Ishikawa (cell line): ENCODE measurements around the gene N4BP3.

Experiments used
- CEBPB ChIP-seq: IDR thresholded peaks from 2 replicates; pipeline ENCODE4 v1.6.1; 2012
- CREB1 ChIP-seq: IDR thresholded peaks from 2 replicates; pipeline ENCODE4 v1.6.1; 2012; ENCODE audit warnings: low read depth
- EGR1 ChIP-seq: IDR thresholded peaks from 2 replicates; pipeline ENCODE4 v1.6.1; 2012
- EP300 ChIP-seq: IDR thresholded peaks from 2 replicates; pipeline ENCODE4 v1.6.1; 2012; ENCODE audit warnings: borderline replicate concordance
- FOXM1 ChIP-seq: IDR thresholded peaks from 2 replicates; pipeline ENCODE4 v1.6.1; 2012; ENCODE audit warnings: low read depth, borderline replicate concordance
- NFIC ChIP-seq: IDR thresholded peaks from 2 replicates; pipeline ENCODE4 v1.6.1; 2012
- RAD21 ChIP-seq: IDR thresholded peaks from 2 replicates; pipeline ENCODE4 v1.6.1; 2012; ENCODE audit warnings: low read depth
- TAF1 ChIP-seq: IDR thresholded peaks from 2 replicates; pipeline ENCODE4 v1.6.1; 2012; ENCODE audit warnings: low read depth, mild to moderate bottlenecking
- TCF12 ChIP-seq: IDR thresholded peaks from 2 replicates; pipeline ENCODE4 v1.6.1; 2012; ENCODE audit warnings: low read depth
- TEAD4 ChIP-seq: IDR thresholded peaks from 2 replicates; pipeline ENCODE4 v1.6.1; 2012
- YY1 ChIP-seq: IDR thresholded peaks from 2 replicates; pipeline ENCODE4 v1.6.1; 2012; ENCODE audit warnings: low read depth
- ZBTB7A ChIP-seq: IDR thresholded peaks from 2 replicates; pipeline ENCODE4 v1.6.1; 2012; ENCODE audit warnings: low read depth
- TF ChIP-seq, protein P1 (sequence below): IDR thresholded peaks from 2 replicates; pipeline ENCODE4 v1.6.1; 2012; ENCODE audit warnings: low read depth, mild to moderate bottlenecking
- TF ChIP-seq, protein P2 (sequence below): IDR thresholded peaks from 2 replicates; pipeline ENCODE4 v1.6.1; 2012
- TF ChIP-seq, protein P3 (sequence below): IDR thresholded peaks from 2 replicates; pipeline ENCODE4 v1.6.1; 2012

N4BP3 gene

DNA sequence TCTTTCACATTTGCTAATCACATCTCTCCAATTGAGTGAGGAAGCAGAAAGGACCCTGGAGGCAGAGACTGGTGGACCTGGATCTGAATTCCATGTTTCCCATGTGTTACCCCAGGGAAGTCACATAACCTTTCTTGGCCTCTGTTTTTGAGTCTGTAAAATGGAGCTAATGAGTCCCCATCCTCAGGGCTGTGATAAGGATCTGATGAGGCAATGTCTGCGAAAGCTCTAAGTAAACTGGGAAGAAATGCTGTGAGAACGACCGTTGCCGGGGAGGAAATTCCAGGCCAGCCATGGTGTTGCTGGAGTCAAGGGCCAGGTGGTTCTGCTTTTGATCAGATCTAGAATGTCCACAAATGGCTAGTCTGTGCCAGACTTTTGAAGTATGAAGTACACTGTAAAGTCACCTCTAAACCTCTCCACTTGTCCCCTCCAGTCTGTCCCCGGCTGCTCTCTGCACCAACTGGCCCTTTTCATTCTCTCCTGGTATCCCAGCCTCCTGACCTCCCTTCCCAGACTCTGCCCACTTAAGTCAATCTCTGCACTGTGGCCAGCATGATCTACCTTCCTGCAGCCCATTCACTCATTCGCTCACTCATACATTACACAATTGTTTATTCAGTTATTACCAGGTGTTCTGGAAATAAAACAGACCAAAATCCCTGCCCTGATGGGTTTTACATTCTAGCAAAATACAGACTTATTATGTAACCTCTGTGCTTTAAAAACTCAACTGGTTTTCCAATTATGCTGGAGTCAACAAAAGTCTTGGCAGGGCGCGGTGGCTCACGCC is 32.5 kb upstream of the N4BP3 start:
- no peak for TF ChIP-seq NFIC

DNA sequence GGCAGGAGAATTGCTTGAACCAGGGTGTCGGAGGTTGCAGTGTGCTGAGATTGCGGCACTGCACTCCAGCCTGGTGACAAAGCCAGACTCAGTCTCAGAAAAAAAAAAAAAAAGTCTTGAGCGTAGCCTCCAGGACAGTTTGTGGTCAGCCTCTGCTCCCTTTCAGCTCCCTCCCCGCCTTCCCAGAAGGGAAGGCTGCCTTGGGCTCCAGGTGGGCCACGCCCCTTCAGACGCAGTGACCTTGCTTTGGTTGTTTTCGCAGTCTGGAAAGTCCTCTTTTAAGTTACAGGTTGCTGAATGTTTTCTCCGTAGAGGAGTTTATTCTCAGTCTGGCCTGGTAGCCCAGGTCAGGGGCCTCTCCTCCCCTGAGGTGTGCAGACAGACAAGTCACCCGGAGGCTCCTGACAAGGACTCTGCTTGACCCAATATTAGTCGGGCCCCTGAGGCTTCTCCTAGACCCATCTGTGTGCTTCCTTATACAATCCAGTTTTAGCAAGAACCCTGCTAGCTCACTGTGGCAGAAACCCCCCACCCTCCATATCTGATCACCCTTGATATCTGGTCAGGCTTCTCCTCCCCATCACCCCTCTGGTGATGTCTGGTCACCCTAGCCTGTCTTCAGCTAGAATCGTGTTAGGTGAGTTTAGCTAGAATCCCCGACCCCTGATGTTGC is 31.6 kb upstream of the N4BP3 start:
- TF ChIP-seq TEAD4 (no peak), FOXM1 (no peak), YY1 (no peak), ZBTB7A (no peak), RAD21 (no peak), EP300 (no peak)
- TF ChIP-seq, protein P1, sequence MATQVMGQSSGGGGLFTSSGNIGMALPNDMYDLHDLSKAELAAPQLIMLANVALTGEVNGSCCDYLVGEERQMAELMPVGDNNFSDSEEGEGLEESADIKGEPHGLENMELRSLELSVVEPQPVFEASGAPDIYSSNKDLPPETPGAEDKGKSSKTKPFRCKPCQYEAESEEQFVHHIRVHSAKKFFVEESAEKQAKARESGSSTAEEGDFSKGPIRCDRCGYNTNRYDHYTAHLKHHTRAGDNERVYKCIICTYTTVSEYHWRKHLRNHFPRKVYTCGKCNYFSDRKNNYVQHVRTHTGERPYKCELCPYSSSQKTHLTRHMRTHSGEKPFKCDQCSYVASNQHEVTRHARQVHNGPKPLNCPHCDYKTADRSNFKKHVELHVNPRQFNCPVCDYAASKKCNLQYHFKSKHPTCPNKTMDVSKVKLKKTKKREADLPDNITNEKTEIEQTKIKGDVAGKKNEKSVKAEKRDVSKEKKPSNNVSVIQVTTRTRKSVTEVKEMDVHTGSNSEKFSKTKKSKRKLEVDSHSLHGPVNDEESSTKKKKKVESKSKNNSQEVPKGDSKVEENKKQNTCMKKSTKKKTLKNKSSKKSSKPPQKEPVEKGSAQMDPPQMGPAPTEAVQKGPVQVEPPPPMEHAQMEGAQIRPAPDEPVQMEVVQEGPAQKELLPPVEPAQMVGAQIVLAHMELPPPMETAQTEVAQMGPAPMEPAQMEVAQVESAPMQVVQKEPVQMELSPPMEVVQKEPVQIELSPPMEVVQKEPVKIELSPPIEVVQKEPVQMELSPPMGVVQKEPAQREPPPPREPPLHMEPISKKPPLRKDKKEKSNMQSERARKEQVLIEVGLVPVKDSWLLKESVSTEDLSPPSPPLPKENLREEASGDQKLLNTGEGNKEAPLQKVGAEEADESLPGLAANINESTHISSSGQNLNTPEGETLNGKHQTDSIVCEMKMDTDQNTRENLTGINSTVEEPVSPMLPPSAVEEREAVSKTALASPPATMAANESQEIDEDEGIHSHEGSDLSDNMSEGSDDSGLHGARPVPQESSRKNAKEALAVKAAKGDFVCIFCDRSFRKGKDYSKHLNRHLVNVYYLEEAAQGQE, result no peak
- TF ChIP-seq, protein P2, sequence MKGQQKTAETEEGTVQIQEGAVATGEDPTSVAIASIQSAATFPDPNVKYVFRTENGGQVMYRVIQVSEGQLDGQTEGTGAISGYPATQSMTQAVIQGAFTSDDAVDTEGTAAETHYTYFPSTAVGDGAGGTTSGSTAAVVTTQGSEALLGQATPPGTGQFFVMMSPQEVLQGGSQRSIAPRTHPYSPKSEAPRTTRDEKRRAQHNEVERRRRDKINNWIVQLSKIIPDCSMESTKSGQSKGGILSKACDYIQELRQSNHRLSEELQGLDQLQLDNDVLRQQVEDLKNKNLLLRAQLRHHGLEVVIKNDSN, result no peak

DNA sequence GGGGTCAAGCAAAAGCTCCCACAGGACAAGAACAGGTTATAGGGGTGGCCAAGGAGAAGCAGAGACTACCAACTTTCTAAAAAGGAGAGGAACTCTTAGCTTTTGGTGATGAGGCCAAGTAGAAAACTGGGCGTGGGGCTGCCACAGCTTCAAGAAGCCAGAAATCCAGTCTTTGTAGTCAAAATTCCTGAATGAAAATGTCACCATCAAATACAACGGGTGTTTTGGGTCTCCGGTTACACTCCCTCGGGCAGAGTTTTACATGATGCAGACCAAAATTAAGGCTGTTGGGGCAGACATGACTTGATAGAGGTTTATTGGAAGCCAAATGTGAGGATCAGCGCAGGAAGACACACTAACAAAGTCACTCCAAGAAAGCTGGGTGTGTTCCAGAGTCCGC is 29.4 kb upstream of the N4BP3 start:
- TF ChIP-seq EGR1 (no peak), ZBTB7A (no peak), NFIC (no peak), EP300 (no peak), CEBPB (no peak), TCF12 (no peak), TEAD4 (no peak), TAF1 (no peak)
- TF ChIP-seq, protein P1, result no peak

DNA sequence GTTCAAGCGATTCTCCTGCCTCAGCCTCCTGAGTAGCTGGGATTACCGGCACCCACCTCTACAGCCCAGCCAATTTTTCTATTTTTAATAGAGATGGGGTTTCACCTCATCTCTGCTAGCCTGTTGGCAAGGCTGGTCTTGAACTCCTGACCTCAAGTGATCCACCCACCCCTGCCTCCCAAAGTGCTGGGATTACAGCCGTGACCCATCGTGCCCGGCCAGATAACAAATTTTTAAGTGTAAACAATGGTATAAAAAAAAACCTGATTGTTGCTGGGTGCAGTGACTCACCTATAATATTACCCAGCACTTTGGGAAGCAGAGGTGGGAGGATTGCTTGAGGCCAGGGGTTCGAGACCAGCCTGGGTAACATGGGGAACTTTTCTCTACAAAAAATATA is 28.0 kb upstream of the N4BP3 start:
- TF ChIP-seq YY1, result no peak
- no peak for TF ChIP-seq EGR1
- TF ChIP-seq CEBPB, result no peak
- no peak for TF ChIP-seq EP300
- TF ChIP-seq, protein P3, sequence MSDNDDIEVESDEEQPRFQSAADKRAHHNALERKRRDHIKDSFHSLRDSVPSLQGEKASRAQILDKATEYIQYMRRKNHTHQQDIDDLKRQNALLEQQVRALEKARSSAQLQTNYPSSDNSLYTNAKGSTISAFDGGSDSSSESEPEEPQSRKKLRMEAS, result no peak
- TF ChIP-seq, protein P1, result no peak
- TF ChIP-seq NFIC, result no peak
- no peak for TF ChIP-seq TAF1
- TF ChIP-seq, protein P2, result no peak
- TF ChIP-seq CREB1, result no peak
- TF ChIP-seq FOXM1, result no peak
- no peak for TF ChIP-seq RAD21
- TF ChIP-seq TCF12, result no peak
- no peak for TF ChIP-seq TEAD4
- TF ChIP-seq ZBTB7A, result no peak

DNA sequence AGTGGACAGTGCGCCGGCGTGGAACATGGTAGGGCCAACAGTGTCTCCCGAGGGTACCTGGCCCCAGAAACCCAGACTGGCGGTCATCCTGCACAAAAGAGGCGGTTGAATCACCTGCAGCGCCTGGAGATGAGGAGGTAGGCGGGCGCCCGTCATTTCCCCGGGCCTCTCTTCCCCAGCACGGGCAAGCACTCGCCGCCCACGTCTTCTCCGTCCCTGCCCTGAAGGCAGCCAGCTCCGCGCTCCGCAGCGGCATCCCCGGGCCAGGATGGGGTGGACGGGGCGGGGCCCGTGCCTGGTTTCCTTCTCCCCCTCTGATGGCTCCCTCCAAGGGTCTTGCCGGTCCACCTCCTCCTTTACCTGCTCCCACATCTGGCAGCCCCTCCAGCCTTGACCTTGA is 27.1 kb upstream of the N4BP3 start:
- TF ChIP-seq TEAD4 (no peak), FOXM1 (no peak), EP300 (no peak), CREB1 (no peak)
- TF ChIP-seq, protein P2, result no peak
- TF ChIP-seq, protein P1, result no peak
- TF ChIP-seq, protein P3, result no peak
